T-helper 17 cell (primary cell): ENCODE results near the gene SPEM2. TPM values are rescaled to one million over a fixed set of nuclear protein-coding genes. Genes with fewer than 3 reads are reported as not detected.

Experiments
- total RNA-seq, 4 donors: library from RNA in 2 of 4; stranded (reverse) in 2 of 4; gene quantifications; one replicate each; pipeline ENCODE4 v1.2.3 and lab custom pipeline; 2022 to 2026

Gene SPEM2
- total RNA-seq, 2 donors from 2014 or later, result not detected

Other genes starting within 250 kb of the SPEM2 start
- under 1 TPM; 0.42 to 0.92 TPM for gene ASGR1, start 246.2 kb upstream of the SPEM2 start, total RNA-seq
- gene DLG4, start 205.8 kb upstream of the SPEM2 start, total RNA-seq, result 10 to 100 TPM in 1 of 2 donors, 1 to 10 TPM in 1; 9.8 to 16.1 TPM
- gene ACADVL, start 205.7 kb upstream of the SPEM2 start, total RNA-seq, result 100 to 1,000 TPM; 268 to 279 TPM
- gene DVL2, start 191.1 kb upstream of the SPEM2 start, total RNA-seq, result 10 to 100 TPM; 37.0 to 46.9 TPM
- 10 to 100 TPM; 19.2 to 23.2 TPM for gene PHF23, start 186.2 kb upstream of the SPEM2 start, total RNA-seq
- gene GABARAP, start 183.2 kb upstream of the SPEM2 start, total RNA-seq, result 100 to 1,000 TPM; 212 to 247 TPM
- 100 to 1,000 TPM; 112 to 115 TPM for gene CTDNEP1, start 173.9 kb upstream of the SPEM2 start, total RNA-seq
- 10 to 100 TPM; 43.0 to 51.0 TPM for gene ELP5, start 173.4 kb upstream of the SPEM2 start, total RNA-seq
- gene CLDN7, start 163.1 kb upstream of the SPEM2 start, total RNA-seq, result 1 to 10 TPM in 1 of 2 donors, under 1 TPM in 1; 0.78 to 1.2 TPM
- gene SLC2A4, start 143.9 kb upstream of the SPEM2 start, total RNA-seq, result not detected
- gene YBX2, start 131.0 kb upstream of the SPEM2 start, total RNA-seq, result not detected
- gene EIF5A, start 118.0 kb upstream of the SPEM2 start, total RNA-seq, result 100 to 1,000 TPM; 496 to 601 TPM
- 100 to 1,000 TPM in 1 of 2 donors, 10 to 100 TPM in 1; 96.5 to 104 TPM for gene GPS2, start 110.3 kb upstream of the SPEM2 start, total RNA-seq
- gene NEURL4, start 96.3 kb upstream of the SPEM2 start, total RNA-seq, result 10 to 100 TPM; 29.9 to 43.8 TPM
- gene ACAP1, start 89.1 kb upstream of the SPEM2 start, total RNA-seq, result 100 to 1,000 TPM; 641 to 702 TPM
- 1 to 10 TPM; 1.6 to 2.7 TPM for gene KCTD11, start 73.5 kb upstream of the SPEM2 start, total RNA-seq
- not detected for gene TMEM95, start 70.5 kb upstream of the SPEM2 start, total RNA-seq
- 1 to 10 TPM; 4.8 to 5.9 TPM for gene TNK1, start 44.5 kb upstream of the SPEM2 start, total RNA-seq
- 100 to 1,000 TPM; 120 to 126 TPM for gene PLSCR3, start 31.1 kb upstream of the SPEM2 start, total RNA-seq
- 10 to 100 TPM; 27.3 to 31.7 TPM for gene TMEM256, start 21.5 kb upstream of the SPEM2 start, total RNA-seq
- gene NLGN2, start 17.8 kb upstream of the SPEM2 start, total RNA-seq, result 1 to 10 TPM; 5.1 to 6.5 TPM
- gene SPEM1, start 5.3 kb upstream of the SPEM2 start, total RNA-seq, result not detected
- not detected for gene SPEM3, start 3.2 kb downstream of the SPEM2 start, total RNA-seq
- gene TMEM102, start 9.8 kb downstream of the SPEM2 start, total RNA-seq, result 10 to 100 TPM; 12.6 to 13.2 TPM
- gene FGF11, start 13.9 kb downstream of the SPEM2 start, total RNA-seq, result 1 to 10 TPM; 2.0 to 2.6 TPM
- gene CHRNB1, start 19.4 kb downstream of the SPEM2 start, total RNA-seq, result 1 to 10 TPM; 7.0 to 7.2 TPM
- 10 to 100 TPM; 44.9 to 49.5 TPM for gene ZBTB4, start 54.0 kb downstream of the SPEM2 start, total RNA-seq
- gene SLC35G6, start 55.8 kb downstream of the SPEM2 start, total RNA-seq, result not detected
- 100 to 1,000 TPM; 553 to 572 TPM for gene POLR2A, start 58.8 kb downstream of the SPEM2 start, total RNA-seq
- gene TNFSF12, start 123.4 kb downstream of the SPEM2 start, total RNA-seq, result 10 to 100 TPM; 41.7 to 49.2 TPM
- gene TNFSF13, start 133.1 kb downstream of the SPEM2 start, total RNA-seq, result 1 to 10 TPM; 2.9 to 3.1 TPM
- 10 to 100 TPM; 33.4 to 37.0 TPM for gene SENP3, start 136.3 kb downstream of the SPEM2 start, total RNA-seq
- 1 to 10 TPM; 3.9 to 8.1 TPM for gene CD68, start 154.0 kb downstream of the SPEM2 start, total RNA-seq
- gene MPDU1, start 158.2 kb downstream of the SPEM2 start, total RNA-seq, result 10 to 100 TPM; 28.9 to 32.7 TPM
- not detected for gene SOX15, start 164.5 kb downstream of the SPEM2 start, total RNA-seq
- gene FXR2, start 189.3 kb downstream of the SPEM2 start, total RNA-seq, result 10 to 100 TPM; 22.3 to 23.4 TPM
- gene SAT2, start 202.2 kb downstream of the SPEM2 start, total RNA-seq, result 10 to 100 TPM; 39.1 to 42.9 TPM
- under 1 TPM in 1 of 2 donors, not detected in 1; 0.40 TPM for gene SHBG, start 204.5 kb downstream of the SPEM2 start, total RNA-seq
- gene ATP1B2, start 225.3 kb downstream of the SPEM2 start, total RNA-seq, result under 1 TPM in 1 of 2 donors, not detected in 1; 0.15 TPM